Activated CD4-positive, alpha-beta T cell treated with anti-CD3 and anti-CD28 coated beads, Interleukin-2, amount 50 U/mL, for 4 hours (primary cell): ENCODE measurements around the gene PRR5.
"Not testable (repeated sequence)": the region's sequence is repeated elsewhere in the genome, so short reads cannot be mapped to it uniquely, and the experiment has no call there.

Source experiments
- DNase-seq, 2 experiments: peaks; one replicate each; pipeline ENCODE4 v3.0.0-alpha.2; 2020

The PRR5 gene

GRCh38 chr22:44736581-44737405 lies 34.8 kb downstream of the PRR5 start:
- DNase-seq, result no peak

GRCh38 chr22:44737406-44738346 lies 35.7 kb downstream of the PRR5 start:
- no peak for DNase-seq

- DNase-seq, result no peak
Measured at GRCh38 chr22:44738347-44738715, 36.3 kb downstream of the PRR5 start.

- DNase-seq, result no peak
Measured at GRCh38 chr22:44739024-44739423, 37.0 kb downstream of the PRR5 start.

- DNase-seq, result not testable (repeated sequence)
Measured at GRCh38 chr22:44739666-44740065, 37.7 kb downstream of the PRR5 start.

- DNase-seq, result no peak
Measured at GRCh38 chr22:44740307-44740706, 38.3 kb downstream of the PRR5 start.

GRCh38 chr22:44741929-44742328 lies 39.9 kb downstream of the PRR5 start:
- no peak for DNase-seq

- no peak for DNase-seq
Measured at GRCh38 chr22:44743247-44743646, 41.2 kb downstream of the PRR5 start.

GRCh38 chr22:44743804-44744211 lies 41.8 kb downstream of the PRR5 start:
- no peak for DNase-seq

- DNase-seq, result no peak
Measured at GRCh38 chr22:44745853-44746789, 44.1 kb downstream of the PRR5 start.

- not testable (repeated sequence) for DNase-seq
Measured at GRCh38 chr22:44747784-44748127, 45.8 kb downstream of the PRR5 start.

- no peak for DNase-seq
Measured at GRCh38 chr22:44748524-44748923, 46.5 kb downstream of the PRR5 start.

- no peak for DNase-seq
Measured at GRCh38 chr22:44750481-44750880, 48.5 kb downstream of the PRR5 start.

GRCh38 chr22:44752285-44753188 lies 50.5 kb downstream of the PRR5 start, which contains the start of gene ARHGAP8:
ARHGAP8 (plus strand) TSS chr22:44752575; CDS start chr22:44786528, 33,953 bp downstream.
- DNase-seq, result no peak

GRCh38 chr22:44753189-44754042 lies 51.4 kb downstream of the PRR5 start:
- DNase-seq, result no peak

- no peak for DNase-seq
Measured at GRCh38 chr22:44754998-44755397, 53.0 kb downstream of the PRR5 start.

GRCh38 chr22:44755417-44755816 lies 53.4 kb downstream of the PRR5 start:
- no peak for DNase-seq

- no peak for DNase-seq
Measured at GRCh38 chr22:44755956-44756361, 54.0 kb downstream of the PRR5 start.

GRCh38 chr22:44758344-44758973 lies 56.5 kb downstream of the PRR5 start:
- DNase-seq, result no peak

GRCh38 chr22:44759001-44759400 lies 57.0 kb downstream of the PRR5 start:
- no peak for DNase-seq
